B cell (primary cell): ENCODE measurements around the gene SLC27A1. TPM values are rescaled to one million over a fixed set of nuclear protein-coding genes. Genes with fewer than 3 reads are reported as not detected.

Source experiments
- ATAC-seq: fragments of 200-7000 bp; cut with Tn5 transposase; one replicate; pipeline ENCODE4 v1.10.0; 2021; ENCODE audit warnings: low read depth, mild to moderate bottlenecking, moderate number of reproducible peaks, moderate library complexity
- CTCF ChIA-PET: fragments of 350-600 bp; sonication (Branson Sonifier 250); formaldehyde crosslinking; loops from one replicate; lab custom pipeline; 2021; ENCODE audit warnings: antibody characterized with exemption, inconsistent platforms; lab: Charles Lee
- POLR2A ChIA-PET: fragments of 350-600 bp; sonication (Branson Sonifier 250); formaldehyde crosslinking; loops from one replicate; lab custom pipeline; 2021; ENCODE audit warnings: antibody characterized with exemption; lab: Charles Lee
- DNase-seq: peaks from one replicate; pipeline ENCODE4 v3.0.0; 2013
- H2AFZ ChIP-seq: 2 replicates; pipeline ENCODE4 v1.6.1; 2012; ENCODE audit warnings: mild to moderate bottlenecking, low read depth, low read length; ENCODE audit not compliant: insufficient read depth, poor library complexity, severe bottlenecking
- H3K27ac ChIP-seq, 2 donors: 1 replicate in 1 of 2; 2 replicates in 1 of 2; pipeline ENCODE4 v1.5.1; 2012 to 2013; ENCODE audit warnings: low read length in 2 of 2, mild to moderate bottlenecking in 2 of 2, moderate library complexity in 1 of 2
- H3K27me3 ChIP-seq, 4 experiments: fragments of 200-600 bp in 1 of 4; sonication (generic) in 1 of 4; replicated peaks in 1 of 4; 1 replicate in 2 of 4; 2 replicates in 2 of 4; pipeline versions ENCODE4 v1.6.1 to v1.7.0; 2013 to 2016; ENCODE audit warnings: low read length in 3 of 4, mild to moderate bottlenecking in 2 of 4, mixed read lengths in 1 of 4, moderate library complexity in 1 of 4; ENCODE audit not compliant: insufficient read depth in 4 of 4, control insufficient read depth in 3 of 4; ENCODE audit errors: control extremely low read depth in 1 of 4
- H3K36me3 ChIP-seq, 2 experiments: replicated peaks in 1 of 2; 1 replicate in 1 of 2; 2 replicates in 1 of 2; pipeline versions ENCODE4 v1.6.1 to v1.7.1; 2013; ENCODE audit warnings: low read length in 1 of 2; ENCODE audit not compliant: insufficient read depth in 2 of 2, control insufficient read depth in 1 of 2; ENCODE audit errors: control extremely low read depth in 1 of 2, extremely low read depth in 1 of 2
- H3K4me1 ChIP-seq, 2 donors: fragments of 200-600 bp in 1 of 2; sonication (generic) in 1 of 2; 1 replicate in 1 of 2; 2 replicates in 1 of 2; pipeline versions ENCODE4 v1.5.1 to v1.6.1; 2013 to 2017; ENCODE audit warnings: low read length in 2 of 2; ENCODE audit not compliant: control insufficient read depth in 2 of 2, insufficient read depth in 2 of 2
- H3K4me2 ChIP-seq: replicated peaks from 2 replicates; pipeline ENCODE3; 2012; ENCODE audit warnings: mild to moderate bottlenecking, low read depth, low read length; ENCODE audit not compliant: poor library complexity, severe bottlenecking
- H3K4me3 ChIP-seq, 5 experiments: fragments of 200-600 bp in 1 of 5; sonication (generic) in 1 of 5; 1 replicate in 3 of 5; 2 replicates in 2 of 5; pipeline versions ENCODE4 v1.5.1 to v1.7.0; 2011 to 2016; ENCODE audit warnings: low read length in 4 of 5, mild to moderate bottlenecking in 4 of 5, low read depth in 2 of 5, control low read depth in 1 of 5, moderate library complexity in 1 of 5; ENCODE audit not compliant: insufficient read depth in 1 of 5; ENCODE audit errors: control extremely low read depth in 1 of 5, extremely low read depth in 1 of 5
- H3K79me2 ChIP-seq: fragments of 200-600 bp; sonication (generic); one replicate; pipeline ENCODE4 v1.6.0; 2016; ENCODE audit warnings: low read length; ENCODE audit not compliant: control insufficient read depth, insufficient read depth
- H3K9ac ChIP-seq: fragments of 200-600 bp; sonication (generic); 2 replicates; pipeline ENCODE4 v1.6.1; 2017; ENCODE audit warnings: mild to moderate bottlenecking, low read length, moderate library complexity
- H3K9me3 ChIP-seq, 3 donors: one replicate each; pipeline versions ENCODE4 v1.6.1 to v1.7.1; 2013; ENCODE audit warnings: low read length in 2 of 3; ENCODE audit not compliant: control insufficient read depth in 2 of 3, insufficient read depth in 1 of 3; ENCODE audit errors: control extremely low read depth in 1 of 3
- H4K20me1 ChIP-seq: 2 replicates; pipeline ENCODE4 v1.6.0; 2012; ENCODE audit warnings: mild to moderate bottlenecking, low read length; ENCODE audit not compliant: insufficient read depth, control insufficient read depth, poor library complexity, severe bottlenecking
- H3K27ac Mint-ChIP-seq: one replicate; pipeline ENCODE4 v1.8.0; 2021; ENCODE audit warnings: mixed read lengths
- H3K27me3 Mint-ChIP-seq: one replicate; pipeline ENCODE4 v1.8.0; 2021; ENCODE audit warnings: mixed read lengths
- H3K4me1 Mint-ChIP-seq: one replicate; pipeline ENCODE4 v1.8.0; 2021; ENCODE audit warnings: mixed read lengths
- H3K4me3 Mint-ChIP-seq: one replicate; pipeline ENCODE4 v1.8.0; 2021; ENCODE audit warnings: mixed read lengths
- H3K9me3 Mint-ChIP-seq: one replicate; pipeline ENCODE4 v1.8.0; 2022; ENCODE audit warnings: mixed read lengths; ENCODE audit not compliant: insufficient read depth
- EZH2 ChIP-seq: IDR thresholded peaks from 2 replicates; pipeline ENCODE4 v1.6.1; 2012; ENCODE audit warnings: borderline replicate concordance, low read depth, mild to moderate bottlenecking, moderate library complexity, low read length; ENCODE audit not compliant: insufficient read depth, poor library complexity, severe bottlenecking
- WGBS: methylation state at CpG from one replicate; pipeline ENCODE4 v1.1.5; 2013; ENCODE audit warnings: missing lambda C conversion rate; ENCODE audit not compliant: insufficient coverage; 5-methylcytosine and 5-hydroxymethylcytosine counted together
- intact Hi-C: fragments of 100-400 bp; cut with micrococcal nuclease; formaldehyde crosslinking; loops from one replicate; pipeline ENCODE4 v1.10.0; 2022
- polyA plus RNA-seq: library from polyadenylated mRNA; depleted of rRNA; stranded (reverse); fragments of >200 nt; gene quantifications from 2 replicates; pipeline ENCODE4 v1.2.3, GENCODE V29; 2012
- total RNA-seq, 2 donors: library from RNA; stranded (reverse); fragments of 120-200 nt in 1 of 2; gene quantifications; 1 replicate in 1 of 2; 2 replicates in 1 of 2; pipeline versions ENCODE4 v1.2.3 to v1.2.4, GENCODE V29; 2013 to 2022
- TF ChIP-seq, protein P1 (sequence below): fragments of 200-600 bp; IDR thresholded peaks from one replicate; pipeline ENCODE4 v1.8.0; 2022; ENCODE audit warnings: antibody characterized with exemption, mild to moderate bottlenecking

SLC27A1 gene
- total and polyA plus RNA-seq, 2 donors (not counting 1 experiment from before 2014, with no cell fraction given) = 5.1 to 9.5 TPM

DNA sequence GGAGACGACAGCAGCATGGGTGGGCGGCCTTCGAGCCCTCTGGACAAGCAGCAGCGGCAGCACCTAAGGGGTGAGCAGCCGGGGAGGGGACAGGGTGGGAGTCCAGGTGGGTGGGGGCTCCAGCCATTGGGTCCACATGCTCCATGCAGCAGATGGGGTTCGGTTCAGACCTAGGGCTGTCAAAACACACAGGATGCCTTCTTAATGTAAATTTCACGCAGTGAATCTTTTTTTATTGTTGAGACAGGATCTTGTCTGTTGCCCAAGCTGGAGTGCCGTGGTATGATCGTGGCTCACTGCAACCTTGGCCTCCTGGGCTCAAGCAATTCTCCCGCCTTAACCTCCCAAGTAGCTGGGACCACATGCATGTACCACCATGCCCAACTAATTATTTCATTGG, 57.0 kb downstream of the SLC27A1 start:
- Mint-ChIP-seq H3K27ac (peak overlapping the region; percentile 96), H3K27me3 (no peaks in the 10 kb centered on the region), H3K4me3 (peak overlapping the region; percentile 93), H3K9me3 (no peaks in the 10 kb centered on the region), H3K4me1 (peaks cover 78% of the 10 kb centered on the region)
- TF ChIP-seq, protein P1, sequence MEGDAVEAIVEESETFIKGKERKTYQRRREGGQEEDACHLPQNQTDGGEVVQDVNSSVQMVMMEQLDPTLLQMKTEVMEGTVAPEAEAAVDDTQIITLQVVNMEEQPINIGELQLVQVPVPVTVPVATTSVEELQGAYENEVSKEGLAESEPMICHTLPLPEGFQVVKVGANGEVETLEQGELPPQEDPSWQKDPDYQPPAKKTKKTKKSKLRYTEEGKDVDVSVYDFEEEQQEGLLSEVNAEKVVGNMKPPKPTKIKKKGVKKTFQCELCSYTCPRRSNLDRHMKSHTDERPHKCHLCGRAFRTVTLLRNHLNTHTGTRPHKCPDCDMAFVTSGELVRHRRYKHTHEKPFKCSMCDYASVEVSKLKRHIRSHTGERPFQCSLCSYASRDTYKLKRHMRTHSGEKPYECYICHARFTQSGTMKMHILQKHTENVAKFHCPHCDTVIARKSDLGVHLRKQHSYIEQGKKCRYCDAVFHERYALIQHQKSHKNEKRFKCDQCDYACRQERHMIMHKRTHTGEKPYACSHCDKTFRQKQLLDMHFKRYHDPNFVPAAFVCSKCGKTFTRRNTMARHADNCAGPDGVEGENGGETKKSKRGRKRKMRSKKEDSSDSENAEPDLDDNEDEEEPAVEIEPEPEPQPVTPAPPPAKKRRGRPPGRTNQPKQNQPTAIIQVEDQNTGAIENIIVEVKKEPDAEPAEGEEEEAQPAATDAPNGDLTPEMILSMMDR = no peak
- no peak for TF ChIP-seq EZH2
- peaks cover 82 to 86% of the 10 kb centered on the region in 2 donors for H3K4me1 ChIP-seq
- CTCF ChIA-PET = interaction anchor here (0.9 to 5.6 kb wide), 5 partner anchors 11 to 46 kb away, joined by 3 to 33 read pairs (median 7); partner anchors contain the start of gene PGLS
- peaks cover 81% of the 10 kb centered on the region for H3K79me2 ChIP-seq
- ATAC-seq = peak; percentile 4
- POLR2A ChIA-PET = interaction anchor here (0.6 to 2.9 kb wide), 9 partner anchors 11 to 1015 kb away, joined by 3 to 25 read pairs (median 5); partner anchors contain the start of gene PGLS
- H4K20me1 ChIP-seq = peaks cover 46% of the 10 kb centered on the region
- intact Hi-C loops = loop anchor here (1.0 kb wide), 5 partner anchors 12 to 58 kb away; partner anchors contain the start of gene COLGALT1
- DNase-seq = no peak
- H2AFZ ChIP-seq = peak overlapping the region; percentile 47
- peak overlapping the region; percentile 88 for H3K9ac ChIP-seq
- H3K27me3 ChIP-seq = no peaks in the 10 kb centered on the region
- peak overlapping the region; percentile 79 to 93 (median 83) for H3K4me3 ChIP-seq
- H3K27ac ChIP-seq = peak overlapping the region; percentile 70 to 82
- peaks cover 0 to 37% of the 10 kb centered on the region in 2 experiments for H3K36me3 ChIP-seq
- peak overlapping the region; percentile 95 for H3K4me2 ChIP-seq
- peaks cover 0 to 17% (median 2%) of the 10 kb centered on the region in 3 donors for H3K9me3 ChIP-seq
- 0% methylated on average over 10 of the region's 10 CpGs for WGBS

DNA sequence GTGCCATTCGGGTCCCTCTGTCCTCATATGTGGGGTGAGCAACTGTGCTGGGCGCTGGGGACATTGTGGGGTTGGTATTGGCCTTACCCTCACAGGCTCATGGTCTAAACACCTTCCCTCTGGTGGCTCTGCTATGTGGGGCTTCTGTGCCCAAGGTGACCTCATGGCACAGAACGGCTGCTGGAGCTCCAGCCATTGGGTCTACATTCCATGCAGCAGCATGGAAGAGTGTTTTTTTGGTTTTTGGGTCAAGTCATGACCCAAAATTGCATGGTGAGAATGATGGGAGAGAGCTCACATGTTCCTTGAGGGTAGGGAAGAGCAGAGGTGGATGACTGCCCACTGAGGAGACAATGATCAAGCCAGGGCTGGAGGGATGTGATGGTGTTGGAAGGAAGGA, 58.3 kb downstream of the SLC27A1 start:
- peaks cover 0 to 48% of the 10 kb centered on the region in 2 experiments for H3K36me3 ChIP-seq
- H3K4me3 ChIP-seq = peak overlapping the region; percentile 79 to 93 (median 83)
- H3K4me1 ChIP-seq = peaks cover 70 to 77% of the 10 kb centered on the region in 2 donors
- no peaks in the 10 kb centered on the region for H3K27me3 Mint-ChIP-seq
- peak overlapping the region; percentile 95 for H3K4me2 ChIP-seq
- TF ChIP-seq, protein P1 = no peak
- TF ChIP-seq EZH2 = no peak
- peak overlapping the region; percentile 88 for H3K9ac ChIP-seq
- ATAC-seq (no peak), DNase-seq (no peak)
- H3K79me2 ChIP-seq = peaks cover 91% of the 10 kb centered on the region
- H3K9me3 Mint-ChIP-seq = no peaks in the 10 kb centered on the region
- POLR2A ChIA-PET = interaction anchor here (1.0 to 2.1 kb wide), 3 partner anchors 8 to 17 kb away, joined by 3 to 16 read pairs (median 9); partner anchors contain the start of gene PGLS
- peak overlapping the region; percentile 93 for H3K4me3 Mint-ChIP-seq
- H4K20me1 ChIP-seq = peaks cover 59% of the 10 kb centered on the region
- peaks cover 0 to 14% (median 2%) of the 10 kb centered on the region in 3 donors for H3K9me3 ChIP-seq
- intact Hi-C loops = no loop called here
- peak overlapping the region; percentile 64 to 82 for H3K27ac ChIP-seq
- 75% methylated on average over 1 of the region's 3 CpGs for WGBS
- no peak overlapping the region for H2AFZ ChIP-seq
- H3K4me1 Mint-ChIP-seq = peaks cover 67% of the 10 kb centered on the region
- CTCF ChIA-PET = interaction anchor here (1.3 to 5.6 kb wide), 4 partner anchors 10 to 45 kb away, joined by 3 to 33 read pairs (median 10); partner anchors contain the start of gene PGLS
- no peaks in the 10 kb centered on the region for H3K27me3 ChIP-seq
- H3K27ac Mint-ChIP-seq = peak overlapping the region; percentile 89
